Activated T-helper 9 cell treated with anti-CD3 and anti-CD28 coated beads, Interleukin-2, amount 50 U/mL, for 16 hours (primary cell): ENCODE measurements around the gene TCP1.
A peak's percentile ranks its signal among the peaks of the same experiment; 100 is the strongest.
"Not testable (repeated sequence)": the region's sequence is repeated elsewhere in the genome, so short reads cannot be mapped to it uniquely, and the experiment has no call there.

ENCODE experiments used
- DNase-seq: peaks from one replicate; pipeline ENCODE4 v3.0.0-alpha.2; 2020; ENCODE audit warnings: low read depth

Gene TCP1

GRCh38 chr6:159789377-159790148 lies at the start of gene TCP1:
TCP1 (minus strand) TSS chr6:159789602; CDS start chr6:159789468, 134 bp downstream.
- peak; percentile 99 for DNase-seq

- no peak for DNase-seq
Observed at GRCh38 chr6:159838020-159838744, 48.8 kb upstream of the TCP1 start.

GRCh38 chr6:159837511-159837910 lies 48.1 kb upstream of the TCP1 start:
- DNase-seq = no peak

GRCh38 chr6:159836718-159837490 lies 47.5 kb upstream of the TCP1 start:
- DNase-seq = no peak

- DNase-seq = no peak
Observed at GRCh38 chr6:159833997-159834603, 44.7 kb upstream of the TCP1 start.

GRCh38 chr6:159833556-159833955 lies 44.2 kb upstream of the TCP1 start:
- DNase-seq = no peak

- no peak for DNase-seq
Observed at GRCh38 chr6:159832946-159833345, 43.5 kb upstream of the TCP1 start.

- no peak for DNase-seq
Observed at GRCh38 chr6:159831373-159831679, 41.9 kb upstream of the TCP1 start.

GRCh38 chr6:159830501-159831372 lies 41.3 kb upstream of the TCP1 start:
- DNase-seq = no peak

- DNase-seq = no peak
Observed at GRCh38 chr6:159829526-159829925, 40.1 kb upstream of the TCP1 start.

- DNase-seq = no peak
Observed at GRCh38 chr6:159828074-159828473, 38.7 kb upstream of the TCP1 start.

GRCh38 chr6:159826968-159827647 lies 37.7 kb upstream of the TCP1 start:
- DNase-seq = no peak

- no peak for DNase-seq
Observed at GRCh38 chr6:159826004-159826403, 36.6 kb upstream of the TCP1 start.

GRCh38 chr6:159824690-159825089 lies 35.3 kb upstream of the TCP1 start:
- not testable (repeated sequence) for DNase-seq

GRCh38 chr6:159823953-159824352 lies 34.6 kb upstream of the TCP1 start:
- DNase-seq = no peak

- no peak for DNase-seq
Observed at GRCh38 chr6:159821726-159822125, 32.3 kb upstream of the TCP1 start.

GRCh38 chr6:159821122-159821521 lies 31.7 kb upstream of the TCP1 start:
- DNase-seq = no peak

GRCh38 chr6:159819932-159820640 lies 30.7 kb upstream of the TCP1 start:
- no peak for DNase-seq

GRCh38 chr6:159819098-159819497 lies 29.7 kb upstream of the TCP1 start:
- no peak for DNase-seq
